K562 treated with DMSO at 1 percent for 24 hours (cell line): ENCODE data around the gene SYCP2L. TPM values are rescaled to one million over a fixed set of nuclear protein-coding genes. Genes with fewer than 3 reads are reported as not detected.

Experiments used
- total RNA-seq: library from RNA; unstranded; fragments of 300-600 nt; gene quantifications from 2 replicates; pipeline ENCODE4 v1.2.3, GENCODE V29; 2022; ENCODE audit warnings: low read depth; ENCODE audit not compliant: insufficient read depth

The SYCP2L gene
- 4.7 and 8.2 TPM in 2 replicates for total RNA-seq

DNA sequence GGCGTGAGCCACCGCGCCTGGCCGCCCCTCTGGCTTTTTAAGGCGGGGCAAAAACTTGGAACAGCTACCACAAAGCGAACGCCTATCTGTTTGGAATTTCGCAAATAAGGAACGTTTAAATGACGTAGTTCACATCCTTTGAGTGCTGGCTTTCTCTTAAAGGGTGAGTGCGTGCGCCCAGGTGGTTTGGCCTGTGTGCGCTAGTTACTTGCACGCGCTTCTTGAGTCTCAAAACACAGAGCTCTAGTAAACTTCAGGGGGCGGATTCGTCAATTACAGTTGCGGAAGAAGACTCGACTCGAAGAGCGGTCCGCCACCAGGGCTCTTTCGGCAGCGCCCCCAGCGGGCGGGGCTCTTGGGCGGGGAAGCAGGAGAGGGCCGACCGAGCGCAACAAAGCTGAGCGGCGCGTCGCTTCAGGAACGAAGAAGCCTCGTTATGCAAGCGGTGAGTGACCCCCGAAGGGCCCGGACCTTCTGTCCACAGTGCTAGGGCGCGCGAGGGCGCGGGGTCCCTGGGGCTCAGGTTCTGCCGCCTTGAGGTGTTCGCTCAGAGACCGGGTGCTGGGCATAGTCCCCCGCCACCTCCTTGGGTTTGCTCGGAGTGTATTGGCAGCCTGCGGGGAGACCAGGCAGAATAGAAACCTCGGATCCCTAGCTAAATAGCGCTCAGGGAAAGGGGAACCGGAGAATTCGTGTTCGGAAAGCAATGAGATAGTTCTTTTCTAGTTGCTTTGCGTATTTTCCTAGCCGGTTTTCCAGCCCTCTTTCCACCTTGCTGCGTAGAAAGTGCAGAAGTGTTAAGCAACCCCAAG lies at the start of gene SYCP2L:
Gene SYCP2L (plus strand): TSS at position 362 of the 812 bp plus-strand sequence. CDS start 75 bp downstream, at position 437.

DNA sequence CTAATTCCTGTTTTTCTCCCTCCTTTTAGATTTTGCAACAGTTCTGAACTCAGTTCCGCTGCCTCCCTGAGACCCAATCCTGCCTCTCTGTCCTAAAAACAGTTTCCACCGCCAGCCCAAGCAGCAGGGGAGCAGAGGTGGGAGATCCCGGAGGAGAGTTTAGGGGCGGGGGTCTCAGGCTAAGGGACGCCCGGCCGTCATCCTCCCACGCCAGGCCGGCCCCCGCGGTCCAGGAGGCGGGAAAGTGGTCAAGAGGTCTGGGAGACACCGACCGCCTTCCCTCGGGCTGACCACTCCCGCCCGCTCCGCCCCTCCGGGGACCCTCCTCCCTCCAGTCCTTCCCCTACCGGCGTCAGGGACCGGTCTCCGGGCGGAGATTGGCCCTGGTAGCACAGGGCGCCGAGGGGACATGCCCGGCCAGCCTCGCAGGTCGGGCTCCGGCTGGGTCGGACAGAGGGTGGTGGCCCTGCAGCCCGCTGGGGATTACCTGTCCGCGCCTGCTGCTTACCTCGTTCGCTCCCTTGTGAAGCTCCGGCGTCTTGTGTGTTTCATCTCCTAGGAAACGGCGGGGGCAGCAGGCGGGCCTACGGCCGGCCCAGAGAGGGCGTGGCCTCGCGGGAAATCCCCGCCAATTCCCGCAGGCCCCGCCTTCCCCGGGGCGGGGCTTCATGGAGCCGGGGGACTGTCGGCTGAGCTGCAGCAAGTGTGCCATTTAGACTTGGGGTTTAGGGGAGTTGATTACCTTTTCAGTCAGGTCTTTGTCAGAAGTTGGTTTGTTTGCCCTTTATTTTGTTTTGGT lies 48.7 kb upstream of the SYCP2L start, which contains the start of gene MAK:
Gene MAK (minus strand): TSS at position 545 of the 799 bp plus-strand sequence. CDS start 7,891 bp downstream, outside the sequence.

Other genes with a start within 250 kb of the SYCP2L start
- 1.6 TPM in 1 of 2 replicates, not detected in the other for gene C6orf52, start 192.4 kb upstream of the SYCP2L start, total RNA-seq
- 17.0 and 17.8 TPM in 2 replicates for gene PAK1IP1, start 192.1 kb upstream of the SYCP2L start, total RNA-seq
- gene TMEM14C, start 164.0 kb upstream of the SYCP2L start, total RNA-seq, result 227 and 284 TPM in 2 replicates
- gene TMEM14B, start 139.2 kb upstream of the SYCP2L start, total RNA-seq, result 201 and 211 TPM in 2 replicates
- 0.46 and 0.73 TPM in 2 replicates for gene MAK, start 48.5 kb upstream of the SYCP2L start, total RNA-seq
- gene GCM2, start 5.0 kb upstream of the SYCP2L start, total RNA-seq, result not detected in 2 replicates
- gene ELOVL2, start 157.3 kb downstream of the SYCP2L start, total RNA-seq, result 0.28 TPM in 1 of 2 replicates, not detected in the other
- gene SMIM13, start 206.8 kb downstream of the SYCP2L start, total RNA-seq, result 8.3 and 10.2 TPM in 2 replicates
- 0.37 and 0.50 TPM in 2 replicates for gene ERVFRD-1, start 224.7 kb downstream of the SYCP2L start, total RNA-seq